Measurements from ENCODE around the gene RAP2A. TPM values are rescaled to one million over a fixed set of nuclear protein-coding genes. Genes with fewer than 3 reads are reported as not detected.
A peak's percentile ranks its signal among the peaks of the same experiment; 100 is the strongest.

Gene RAP2A
- total and polyA plus RNA-seq, 2 experiments from 2014 or later = 12.1 to 41.9 TPM

- no peak overlapping the region for H2AFZ ChIP-seq
- H4K20me1 ChIP-seq (ENCODE audit: insufficient read depth, poor library complexity, severe bottlenecking) = peaks cover 4% of the 10 kb centered on the region
- TF ChIP-seq EZH2phosphoT487 (IDR thresholded peaks at IDR 0.05; ENCODE audit: low read depth, severe bottlenecking, unreplicated experiment) (no peak), CTCF (IDR thresholded peaks at IDR 0.05; ENCODE audit: poor library complexity) (no peak), EZH2 (IDR thresholded peaks at IDR 0.05; ENCODE audit: borderline replicate concordance) (no peak)
- no peak for DNase-seq (ENCODE audit: low spot score)
- H3K27ac ChIP-seq = no peak overlapping the region
- no peaks in the 10 kb centered on the region for H3K9me2 ChIP-seq (replicated peaks; ENCODE audit: insufficient read depth)
- peaks cover 19% of the 10 kb centered on the region for H3K79me2 ChIP-seq
- 79% methylated on average over 4 of the region's 4 CpGs for WGBS (ENCODE audit: low lambda C conversion rate, missing lambda C conversion rate)
- peaks cover 13% of the 10 kb centered on the region for H3K4me1 ChIP-seq (ENCODE audit: insufficient read depth)
- no peak overlapping the region for H3K4me3 ChIP-seq
- no peaks in the 10 kb centered on the region for H3K27me3 ChIP-seq
- no peaks in the 10 kb centered on the region for H3K9me3 ChIP-seq (ENCODE audit: low read depth)
- H3K4me2 ChIP-seq = peak overlapping the region; percentile 75
- no peaks in the 10 kb centered on the region for H3K36me3 ChIP-seq (replicated peaks; ENCODE audit: insufficient read depth, low read depth)
These were observed 2.7 kb upstream of the RAP2A start for GRCh38 chr13:97431171-97431764.

- no peak for DNase-seq (ENCODE audit: low spot score)
- no peak for TF ChIP-seq CTCF (IDR thresholded peaks at IDR 0.05; ENCODE audit: poor library complexity)
- WGBS (ENCODE audit: low lambda C conversion rate, missing lambda C conversion rate) = 21% methylated on average over 19 of the region's 19 CpGs
- Histone ChIP-seq H2AFZ (peak overlapping the region; percentile 43), H3K4me2 (peak overlapping the region; percentile 75), H3K9me3 (ENCODE audit: low read depth) (no peaks in the 10 kb centered on the region), H3K27me3 (no peaks in the 10 kb centered on the region), H3K4me1 (ENCODE audit: insufficient read depth) (peaks cover 13% of the 10 kb centered on the region), H3K79me2 (peaks cover 30% of the 10 kb centered on the region), H3K36me3 (replicated peaks; ENCODE audit: insufficient read depth, low read depth) (no peaks in the 10 kb centered on the region), H4K20me1 (ENCODE audit: insufficient read depth, poor library complexity, severe bottlenecking) (peaks cover 5% of the 10 kb centered on the region), H3K9me2 (replicated peaks; ENCODE audit: insufficient read depth) (no peaks in the 10 kb centered on the region), H3K27ac (peak overlapping the region; percentile 61), H3K4me3 (peak overlapping the region; percentile 34)
These were observed 1.6 kb upstream of the RAP2A start for GRCh38 chr13:97432232-97432916.

- Histone ChIP-seq H3K9me2 (replicated peaks; ENCODE audit: insufficient read depth) (no peaks in the 10 kb centered on the region), H3K27ac (peak overlapping the region; percentile 99), H3K27me3 (no peaks in the 10 kb centered on the region), H3K4me2 (peak overlapping the region; percentile 83), H3K4me1 (ENCODE audit: insufficient read depth) (peaks cover 13% of the 10 kb centered on the region), H2AFZ (peak overlapping the region; percentile 80), H3K9me3 (ENCODE audit: low read depth) (no peaks in the 10 kb centered on the region), H4K20me1 (ENCODE audit: insufficient read depth, poor library complexity, severe bottlenecking) (peaks cover 5% of the 10 kb centered on the region), H3K36me3 (replicated peaks; ENCODE audit: insufficient read depth, low read depth) (no peaks in the 10 kb centered on the region), H3K79me2 (peaks cover 37% of the 10 kb centered on the region), H3K4me3 (peak overlapping the region; percentile 68)
- TF ChIP-seq EZH2phosphoT487 (IDR thresholded peaks at IDR 0.05; ENCODE audit: low read depth, severe bottlenecking, unreplicated experiment) (no peak), EZH2 (IDR thresholded peaks at IDR 0.05; ENCODE audit: borderline replicate concordance) (no peak)
- under 1% methylated on average over 48 of the region's 50 CpGs for WGBS (ENCODE audit: low lambda C conversion rate, missing lambda C conversion rate)
- DNase-seq (ENCODE audit: low spot score) = peak; percentile 99
These were observed 847 bp upstream of the RAP2A start for GRCh38 chr13:97432917-97433726.

Measured in hepatocyte (in vitro differentiated cells).